GM23338 (cell line): Measurements from ENCODE around the gene PCSK6.

Experiments
- CREB1 ChIP-seq: fragments of 250-450 bp; sonication (Bioruptor Pico); IDR thresholded peaks from 2 replicates; pipeline ENCODE4 v1.5.0; 2020; ENCODE audit warnings: low read depth, mild to moderate bottlenecking, moderate library complexity
- CTCF ChIP-seq, 2 experiments: fragments of 200-600 bp in 1 of 2; sonication (generic) in 1 of 2; conservative IDR thresholded peaks; 2 replicates each; pipeline versions ENCODE4 v1.5.1 to v1.6.1; 2016 to 2017; ENCODE audit warnings: antibody characterized with exemption in 2 of 2, low read depth in 2 of 2, mild to moderate bottlenecking in 2 of 2, moderate library complexity in 1 of 2
- ETS1 ChIP-seq: IDR thresholded peaks from 2 replicates; pipeline ENCODE4 v1.6.1; 2016; ENCODE audit warnings: antibody characterized with exemption
- POLR2AphosphoS5 ChIP-seq: IDR thresholded peaks from 2 replicates; pipeline ENCODE4 v1.6.1; 2016; ENCODE audit warnings: antibody characterized with exemption, low read depth
- REST ChIP-seq: IDR thresholded peaks from one replicate; pipeline ENCODE4 v1.6.1; 2018; ENCODE audit warnings: antibody characterized with exemption; ENCODE audit not compliant: unreplicated experiment
- STAT1 ChIP-seq: IDR thresholded peaks from one replicate; pipeline ENCODE4 v1.6.1; 2016; ENCODE audit warnings: antibody characterized with exemption; ENCODE audit not compliant: unreplicated experiment

- TF ChIP-seq REST, result no peak
- TF ChIP-seq CTCF (conservative IDR thresholded peaks at IDR 0.05; ENCODE audit: low read depth in 2 of 2), result no peak
- no peak for TF ChIP-seq ETS1
- TF ChIP-seq POLR2AphosphoS5, result no peak
- no peak for TF ChIP-seq CREB1 (CRISPR knock-in tag)
- no peak for TF ChIP-seq STAT1
Measured at GRCh38 chr15:101440846-101441590, 48.5 kb downstream of the PCSK6 start.
